PC-9 (cell line): ENCODE data around the gene RUNX1.

Source experiments
- EZH2 ChIP-seq: fragments of 200-600 bp; sonication (generic); IDR thresholded peaks from 2 replicates; pipeline ENCODE4 v1.8.0; 2017; ENCODE audit warnings: antibody characterized with exemption, low read depth
- TF ChIP-seq, protein P1 (sequence below): fragments of 200-600 bp; sonication (generic); conservative IDR thresholded peaks from 2 replicates; pipeline ENCODE4 v1.6.1; 2017; ENCODE audit warnings: mixed run types, antibody characterized with exemption, mild to moderate bottlenecking, moderate library complexity

DNA sequence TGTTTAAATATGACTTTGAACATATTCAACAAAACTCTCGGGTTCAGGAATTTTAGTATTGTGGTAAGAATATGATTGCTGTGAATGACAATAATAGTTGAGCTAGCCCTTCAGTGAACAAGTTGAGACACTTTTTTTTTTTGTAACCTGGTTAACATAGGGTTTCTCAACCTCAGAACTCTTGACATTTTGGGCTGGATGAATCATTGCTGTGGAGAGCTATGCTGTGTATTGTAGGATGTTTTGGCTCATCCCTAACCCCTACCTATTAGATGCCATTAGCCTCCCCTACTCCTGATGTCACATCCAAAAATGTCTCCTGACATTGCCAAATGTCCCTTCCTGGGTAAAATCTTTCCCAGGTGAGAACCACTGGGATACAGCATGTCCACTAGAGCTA, 113.7 kb downstream of the RUNX1 start:
- TF ChIP-seq, protein P1, sequence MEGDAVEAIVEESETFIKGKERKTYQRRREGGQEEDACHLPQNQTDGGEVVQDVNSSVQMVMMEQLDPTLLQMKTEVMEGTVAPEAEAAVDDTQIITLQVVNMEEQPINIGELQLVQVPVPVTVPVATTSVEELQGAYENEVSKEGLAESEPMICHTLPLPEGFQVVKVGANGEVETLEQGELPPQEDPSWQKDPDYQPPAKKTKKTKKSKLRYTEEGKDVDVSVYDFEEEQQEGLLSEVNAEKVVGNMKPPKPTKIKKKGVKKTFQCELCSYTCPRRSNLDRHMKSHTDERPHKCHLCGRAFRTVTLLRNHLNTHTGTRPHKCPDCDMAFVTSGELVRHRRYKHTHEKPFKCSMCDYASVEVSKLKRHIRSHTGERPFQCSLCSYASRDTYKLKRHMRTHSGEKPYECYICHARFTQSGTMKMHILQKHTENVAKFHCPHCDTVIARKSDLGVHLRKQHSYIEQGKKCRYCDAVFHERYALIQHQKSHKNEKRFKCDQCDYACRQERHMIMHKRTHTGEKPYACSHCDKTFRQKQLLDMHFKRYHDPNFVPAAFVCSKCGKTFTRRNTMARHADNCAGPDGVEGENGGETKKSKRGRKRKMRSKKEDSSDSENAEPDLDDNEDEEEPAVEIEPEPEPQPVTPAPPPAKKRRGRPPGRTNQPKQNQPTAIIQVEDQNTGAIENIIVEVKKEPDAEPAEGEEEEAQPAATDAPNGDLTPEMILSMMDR, result no peak
- TF ChIP-seq EZH2, result no peak
